Measurements from ENCODE around the gene TECPR1.
"Not testable (repeated sequence)": the region's sequence is repeated elsewhere in the genome, so short reads cannot be mapped to it uniquely, and the experiment has no call there.

The TECPR1 gene

DNA sequence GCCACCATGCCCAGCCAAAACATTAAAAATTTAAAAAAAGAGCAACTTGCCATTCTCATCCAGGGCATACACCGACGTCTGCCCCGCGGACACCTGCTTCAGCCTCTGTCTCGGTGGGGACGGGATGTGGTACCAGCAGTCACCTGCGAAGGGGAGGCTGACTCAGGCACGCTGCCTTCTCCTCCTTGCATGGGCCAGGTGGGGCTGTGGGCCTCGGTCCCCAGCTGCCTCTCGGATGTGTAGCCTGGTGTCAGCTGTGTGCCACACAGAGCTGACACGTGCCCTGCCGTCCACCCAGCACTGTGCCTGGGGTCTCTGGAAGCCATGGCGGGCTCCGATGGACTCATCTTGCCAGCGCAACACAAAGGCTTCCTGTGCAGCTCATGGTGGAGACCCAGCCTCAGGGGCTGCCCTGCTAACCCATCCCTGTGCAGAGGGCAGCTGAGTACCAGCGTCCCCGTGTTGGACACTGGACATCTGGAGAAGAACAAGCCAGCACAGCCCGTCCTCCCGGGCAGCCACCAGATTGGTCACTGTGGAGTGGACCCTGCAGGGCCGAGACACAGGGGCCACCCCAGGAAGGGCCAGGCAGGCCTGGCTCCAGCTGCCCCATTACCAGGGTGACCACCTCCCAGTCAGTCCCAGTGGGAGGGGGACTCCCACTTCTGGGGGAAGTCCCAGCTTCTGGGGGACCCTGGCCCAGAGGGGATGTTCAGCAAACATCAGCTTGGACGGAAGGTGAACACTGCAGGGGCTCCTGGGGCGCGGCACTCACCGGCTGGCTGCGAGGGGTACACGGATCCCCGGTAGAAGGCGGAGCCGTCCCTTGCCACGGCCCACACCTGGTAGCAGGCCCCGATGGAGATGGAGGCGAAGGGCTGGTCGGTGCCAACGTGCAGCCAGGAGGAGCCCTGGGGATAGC lies 30.2 kb downstream of the TECPR1 start:
- ChIA-PET CTCF (interaction anchor here (0.7 to 0.8 kb wide), 2 partner anchors 9 to 998 kb away, joined by 3 read pairs; no protein-coding TSS in a partner anchor), POLR2A (ENCODE audit: low non-redundant PET) (no interaction called here)
- TF ChIP-seq, protein P1, sequence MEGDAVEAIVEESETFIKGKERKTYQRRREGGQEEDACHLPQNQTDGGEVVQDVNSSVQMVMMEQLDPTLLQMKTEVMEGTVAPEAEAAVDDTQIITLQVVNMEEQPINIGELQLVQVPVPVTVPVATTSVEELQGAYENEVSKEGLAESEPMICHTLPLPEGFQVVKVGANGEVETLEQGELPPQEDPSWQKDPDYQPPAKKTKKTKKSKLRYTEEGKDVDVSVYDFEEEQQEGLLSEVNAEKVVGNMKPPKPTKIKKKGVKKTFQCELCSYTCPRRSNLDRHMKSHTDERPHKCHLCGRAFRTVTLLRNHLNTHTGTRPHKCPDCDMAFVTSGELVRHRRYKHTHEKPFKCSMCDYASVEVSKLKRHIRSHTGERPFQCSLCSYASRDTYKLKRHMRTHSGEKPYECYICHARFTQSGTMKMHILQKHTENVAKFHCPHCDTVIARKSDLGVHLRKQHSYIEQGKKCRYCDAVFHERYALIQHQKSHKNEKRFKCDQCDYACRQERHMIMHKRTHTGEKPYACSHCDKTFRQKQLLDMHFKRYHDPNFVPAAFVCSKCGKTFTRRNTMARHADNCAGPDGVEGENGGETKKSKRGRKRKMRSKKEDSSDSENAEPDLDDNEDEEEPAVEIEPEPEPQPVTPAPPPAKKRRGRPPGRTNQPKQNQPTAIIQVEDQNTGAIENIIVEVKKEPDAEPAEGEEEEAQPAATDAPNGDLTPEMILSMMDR (conservative IDR thresholded peaks at IDR 0.05; ENCODE audit: low read depth) = no peak
- no peak overlapping the region for H3K27ac ChIP-seq
- no peak for DNase-seq (ENCODE audit: low spot score)

DNA sequence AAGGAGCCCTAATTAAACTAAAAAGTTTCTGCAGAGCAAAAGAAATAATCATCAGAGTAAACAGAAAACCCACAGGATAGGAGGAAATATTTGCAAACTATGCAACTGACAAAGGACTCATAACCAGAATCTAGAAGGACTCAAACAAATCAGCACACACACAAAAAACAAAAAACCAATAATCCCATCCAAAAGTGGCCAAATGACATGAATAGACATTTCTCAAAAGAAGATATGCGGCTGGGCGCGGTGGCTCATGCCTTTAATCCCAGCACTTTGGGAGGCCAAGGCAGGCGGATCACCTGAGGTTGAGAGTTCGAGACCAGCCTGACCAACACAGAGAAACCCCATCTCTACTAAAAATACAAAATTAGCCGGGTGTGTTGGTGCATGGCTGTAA lies 32.6 kb downstream of the TECPR1 start:
- DNase-seq (ENCODE audit: low spot score); CTCF ChIA-PET; H3K27ac ChIP-seq; POLR2A ChIA-PET (ENCODE audit: low non-redundant PET): not testable (repeated sequence)

DNA sequence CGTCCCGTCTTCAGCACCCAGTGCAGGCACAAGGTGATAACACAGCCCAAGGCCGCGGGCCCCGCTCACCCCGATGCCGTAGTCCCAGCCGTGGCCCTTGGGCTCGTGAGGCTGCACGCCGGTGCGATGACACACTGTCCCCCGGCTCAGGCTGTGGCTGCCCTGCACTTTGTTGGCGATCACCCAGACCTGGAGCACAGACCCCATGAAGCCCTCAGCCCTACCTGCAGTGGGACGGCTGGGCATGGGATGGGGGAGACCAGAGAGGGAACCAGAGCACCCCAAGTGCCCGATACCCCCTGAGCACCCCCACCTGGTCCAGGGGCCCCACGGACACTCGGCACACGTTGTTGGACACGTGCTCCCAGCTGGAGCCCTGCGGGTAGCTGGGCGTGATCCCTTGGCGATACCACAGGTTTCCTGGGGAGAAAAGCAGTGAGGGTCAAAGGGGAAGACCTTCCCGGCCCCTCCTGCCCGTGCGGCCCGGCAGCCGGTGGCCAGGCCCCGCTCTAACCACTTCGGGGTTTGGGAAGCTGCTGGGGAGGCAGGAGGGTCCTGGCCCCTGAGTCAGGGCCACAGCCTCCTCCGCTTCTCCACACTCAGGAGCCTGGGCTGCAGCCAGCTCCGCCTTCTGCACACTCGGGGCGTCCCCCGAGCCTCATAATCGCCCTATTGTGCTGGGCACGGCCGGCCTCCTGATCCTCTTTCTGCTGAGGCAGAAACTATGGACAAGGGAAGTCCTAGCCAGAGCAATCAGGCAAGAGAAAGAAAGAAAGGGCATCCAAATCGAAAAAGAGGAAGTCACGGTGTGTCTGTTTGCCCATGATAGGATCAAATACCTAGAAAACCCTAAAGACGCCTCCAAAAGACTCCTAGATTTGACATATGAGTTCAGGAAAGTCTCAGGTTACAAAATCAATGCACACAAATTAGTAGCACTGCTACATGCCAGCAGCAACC lies 34.1 kb downstream of the TECPR1 start:
- CTCF ChIA-PET = interaction anchor here (0.6 kb wide), 1 partner anchor 17 kb away, joined by 3 read pairs; no protein-coding TSS in a partner anchor

DNA sequence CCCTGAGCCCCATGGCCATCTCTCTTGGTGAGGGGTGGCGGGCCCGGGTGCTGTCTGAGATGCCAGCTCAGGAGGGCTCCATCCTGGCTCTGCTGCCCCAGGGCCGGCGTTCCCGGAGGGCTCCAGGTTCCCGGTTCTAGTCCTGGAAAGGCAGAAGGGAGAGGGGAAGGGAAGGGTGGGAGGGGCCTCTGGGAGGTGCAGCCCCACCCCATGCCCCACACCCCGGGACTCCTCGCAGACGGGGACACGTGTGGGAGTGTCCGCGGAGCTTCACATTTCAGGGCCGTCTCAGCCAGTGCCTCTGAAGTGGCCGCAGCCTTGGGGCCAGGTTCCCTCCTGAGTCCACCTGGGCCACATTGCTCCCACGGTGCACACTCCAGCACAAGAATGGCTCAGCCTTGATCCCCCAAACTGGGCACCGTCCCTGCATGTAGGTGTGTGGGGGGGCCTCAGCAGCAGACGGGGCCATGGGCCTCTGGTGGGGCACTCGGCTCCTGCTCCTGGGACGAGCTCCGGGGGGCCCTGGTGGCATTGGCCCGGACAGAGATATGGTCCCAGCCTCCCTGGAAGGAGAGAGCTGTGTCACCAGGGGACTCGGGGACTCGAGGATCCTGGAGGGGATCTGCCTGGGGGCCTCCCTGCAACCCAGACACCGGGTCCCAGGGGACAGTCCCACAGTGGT lies 35.0 kb downstream of the TECPR1 start:
- no peak overlapping the region for H3K27ac ChIP-seq
- DNase-seq (ENCODE audit: low spot score) = no peak
- TF ChIP-seq, protein P1 (conservative IDR thresholded peaks at IDR 0.05; ENCODE audit: low read depth) = no peak
- ChIA-PET CTCF (no interaction called here), POLR2A (ENCODE audit: low non-redundant PET) (no interaction called here)

More for the DNA sequence above, 34.1 kb downstream of the TECPR1 start:
- TF ChIP-seq, protein P1 (conservative IDR thresholded peaks at IDR 0.05; ENCODE audit: low read depth) = no peak
- DNase-seq (ENCODE audit: low spot score) = no peak
- H3K27ac ChIP-seq = no peak overlapping the region
- POLR2A ChIA-PET (ENCODE audit: low non-redundant PET) = no interaction called here

DNA sequence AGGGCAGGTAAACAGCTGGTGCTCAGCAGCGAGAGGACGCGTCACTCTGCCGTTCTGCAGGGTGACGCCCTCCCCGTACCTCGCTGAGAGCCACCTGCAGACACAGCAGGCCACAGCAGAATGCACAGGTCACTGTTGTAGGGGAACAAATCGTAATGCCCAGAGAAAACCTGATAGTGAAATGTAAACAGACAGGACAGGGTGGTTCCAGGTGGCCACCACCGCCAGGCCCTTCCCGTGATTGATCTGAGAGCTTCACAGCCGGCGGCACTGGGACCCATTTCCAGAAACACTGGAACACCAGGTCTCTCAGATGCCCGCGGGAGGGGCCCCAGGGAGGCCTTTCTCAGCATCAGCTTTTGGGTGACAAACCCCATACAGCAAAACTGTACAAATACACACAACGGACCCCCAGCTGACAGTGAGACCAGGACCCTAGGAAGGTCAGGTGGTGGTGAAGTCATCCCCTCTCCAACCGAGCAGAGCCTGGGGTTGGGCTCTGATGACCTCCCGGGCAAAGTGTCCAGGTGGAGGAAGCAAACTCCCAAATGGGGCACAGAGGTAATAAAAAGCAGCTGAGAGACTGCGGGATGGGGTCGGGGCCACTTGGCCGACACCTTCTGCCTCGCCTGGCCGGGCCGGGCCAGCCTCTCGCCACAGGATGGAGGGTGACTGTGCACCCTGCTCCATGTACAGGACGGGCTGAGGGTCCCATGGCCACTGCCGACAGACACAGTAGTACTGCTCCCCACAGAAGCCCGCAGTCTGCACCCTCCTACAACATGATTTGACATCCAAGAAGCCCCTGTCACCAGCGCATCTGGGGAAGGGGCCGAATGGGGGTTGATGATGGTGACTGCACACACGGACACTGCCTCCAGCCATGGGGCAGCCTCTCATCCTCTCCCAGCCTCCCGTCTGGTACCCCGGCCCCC lies 36.2 kb downstream of the TECPR1 start:
- TF ChIP-seq, protein P1 (conservative IDR thresholded peaks at IDR 0.05; ENCODE audit: low read depth) = no peak
- H3K27ac ChIP-seq = no peak overlapping the region
- POLR2A ChIA-PET (ENCODE audit: low non-redundant PET) = no interaction called here
- CTCF ChIA-PET = no interaction called here
- DNase-seq (ENCODE audit: low spot score) = no peak

DNA sequence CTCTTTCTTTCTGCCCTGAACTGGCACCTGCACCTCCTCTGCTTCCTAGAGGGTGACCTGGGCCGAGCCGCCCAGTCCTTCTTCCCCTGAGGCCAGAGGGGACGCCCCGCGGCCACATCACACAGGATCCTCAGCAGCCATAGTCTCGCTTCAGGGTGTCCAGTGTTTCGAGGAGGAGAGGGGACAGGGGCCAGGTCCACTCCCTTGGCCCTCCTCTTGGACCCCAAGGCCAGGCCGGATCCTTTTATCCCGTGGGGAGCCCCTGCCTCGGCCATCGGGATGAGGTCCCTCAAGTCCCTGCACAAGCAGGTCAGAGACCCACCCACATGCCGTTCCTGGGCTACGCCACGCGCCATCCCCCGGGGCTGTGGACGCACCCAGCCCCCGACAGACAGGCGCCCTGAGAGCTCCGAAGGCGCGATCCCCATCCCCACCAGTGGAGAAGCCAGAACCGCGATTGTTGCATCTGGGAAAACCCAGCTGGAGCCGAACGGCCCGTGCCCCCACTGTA lies 37.2 kb downstream of the TECPR1 start:
- DNase-seq (ENCODE audit: low spot score) = no peak
- TF ChIP-seq, protein P1 (conservative IDR thresholded peaks at IDR 0.05; ENCODE audit: low read depth) = no peak
- ChIA-PET CTCF (no interaction called here), POLR2A (ENCODE audit: low non-redundant PET) (no interaction called here)
- no peak overlapping the region for H3K27ac ChIP-seq
